IMR-90 (cell line): ENCODE measurements around the gene ACOXL.

Experiments
- CEBPB ChIP-seq: IDR thresholded peaks from 2 replicates; pipeline ENCODE4 v1.6.1; 2012; ENCODE audit warnings: low read depth, low read length, improper control_type of control experiment
- CTCF ChIP-seq: conservative IDR thresholded peaks from 2 replicates; pipeline ENCODE4 v1.5.1; 2012; ENCODE audit warnings: mild to moderate bottlenecking, low read depth, low read length, improper control_type of control experiment
- MAFK ChIP-seq: IDR thresholded peaks from 2 replicates; pipeline ENCODE4 v1.6.1; 2012; ENCODE audit warnings: low read depth, low read length, improper control_type of control experiment
- POLR2A ChIP-seq: IDR thresholded peaks from 2 replicates; pipeline ENCODE4 v1.6.1; 2012; ENCODE audit warnings: mild to moderate bottlenecking, low read depth, low read length

- TF ChIP-seq CEBPB, result no peak
- no peak for TF ChIP-seq CTCF
- TF ChIP-seq POLR2A, result no peak
- TF ChIP-seq MAFK, result no peak
These were observed 17.7 kb upstream of the ACOXL start for GRCh38 chr2:110714452-110715224.
